ENCODE data around the gene LRP1B.

Gene LRP1B

GRCh38 chr2:140835079-140835478 lies 1295.7 kb downstream of the LRP1B start:
- H3K9ac ChIP-seq (ENCODE audit: low read length), result no peak overlapping the region
- H4K20me1 ChIP-seq (ENCODE audit: insufficient read depth, low read length), result no peaks in the 10 kb centered on the region
- no peaks in the 10 kb centered on the region for H3K9me3 ChIP-seq (replicated peaks; ENCODE audit: insufficient read depth, low read length)
- no peaks in the 10 kb centered on the region for H3K27me3 ChIP-seq (replicated peaks; ENCODE audit: insufficient read depth, low read length)
- DNase-seq, result no peak
- no peak overlapping the region for H3K4me3 ChIP-seq (ENCODE audit: low read length)
- H3K9me2 ChIP-seq (replicated peaks; ENCODE audit: insufficient read depth, low read length), result no peaks in the 10 kb centered on the region
- no peaks in the 10 kb centered on the region for H3F3A ChIP-seq (ENCODE audit: insufficient read depth, low read length)
- no peaks in the 10 kb centered on the region for H3K79me2 ChIP-seq (ENCODE audit: low read length)
- TF ChIP-seq EZH2phosphoT487 (IDR thresholded peaks at IDR 0.05; ENCODE audit: low read length) (no peak), EZH2 (optimal IDR thresholded peaks at IDR 0.05; ENCODE audit: low read depth, low read length) (no peak), CTCF (IDR thresholded peaks at IDR 0.05; ENCODE audit: low read length) (no peak)
- no peaks in the 10 kb centered on the region for H3K36me3 ChIP-seq (replicated peaks; ENCODE audit: insufficient read depth, low read length)
- H2AFZ ChIP-seq (ENCODE audit: low read length), result no peak overlapping the region
- H3K4me1 ChIP-seq (ENCODE audit: low read length), result no peaks in the 10 kb centered on the region
- H3K27ac ChIP-seq (ENCODE audit: low read length), result no peak overlapping the region
- H3K4me2 ChIP-seq (ENCODE audit: low read depth, low read length), result no peak overlapping the region

- H3K27ac ChIP-seq (ENCODE audit: low read length), result no peak overlapping the region
- no peak overlapping the region for H2AFZ ChIP-seq (ENCODE audit: low read length)
- no peaks in the 10 kb centered on the region for H3F3A ChIP-seq (ENCODE audit: insufficient read depth, low read length)
- no peaks in the 10 kb centered on the region for H3K79me2 ChIP-seq (ENCODE audit: low read length)
- no peaks in the 10 kb centered on the region for H3K9me3 ChIP-seq (replicated peaks; ENCODE audit: insufficient read depth, low read length)
- no peaks in the 10 kb centered on the region for H3K9me2 ChIP-seq (replicated peaks; ENCODE audit: insufficient read depth, low read length)
- no peaks in the 10 kb centered on the region for H4K20me1 ChIP-seq (ENCODE audit: insufficient read depth, low read length)
- no peak overlapping the region for H3K4me3 ChIP-seq (ENCODE audit: low read length)
- no peak for DNase-seq
- H3K4me1 ChIP-seq (ENCODE audit: low read length), result no peaks in the 10 kb centered on the region
- no peaks in the 10 kb centered on the region for H3K27me3 ChIP-seq (replicated peaks; ENCODE audit: insufficient read depth, low read length)
- H3K4me2 ChIP-seq (ENCODE audit: low read depth, low read length), result no peak overlapping the region
- H3K36me3 ChIP-seq (replicated peaks; ENCODE audit: insufficient read depth, low read length), result no peaks in the 10 kb centered on the region
- no peak overlapping the region for H3K9ac ChIP-seq (ENCODE audit: low read length)
- TF ChIP-seq EZH2phosphoT487 (IDR thresholded peaks at IDR 0.05; ENCODE audit: low read length), result no peak
- TF ChIP-seq EZH2 (optimal IDR thresholded peaks at IDR 0.05; ENCODE audit: low read depth, low read length), result no peak
- no peak for TF ChIP-seq CTCF (IDR thresholded peaks at IDR 0.05; ENCODE audit: low read length)
These were observed 1316.7 kb downstream of the LRP1B start for GRCh38 chr2:140814141-140814540.

DNA sequence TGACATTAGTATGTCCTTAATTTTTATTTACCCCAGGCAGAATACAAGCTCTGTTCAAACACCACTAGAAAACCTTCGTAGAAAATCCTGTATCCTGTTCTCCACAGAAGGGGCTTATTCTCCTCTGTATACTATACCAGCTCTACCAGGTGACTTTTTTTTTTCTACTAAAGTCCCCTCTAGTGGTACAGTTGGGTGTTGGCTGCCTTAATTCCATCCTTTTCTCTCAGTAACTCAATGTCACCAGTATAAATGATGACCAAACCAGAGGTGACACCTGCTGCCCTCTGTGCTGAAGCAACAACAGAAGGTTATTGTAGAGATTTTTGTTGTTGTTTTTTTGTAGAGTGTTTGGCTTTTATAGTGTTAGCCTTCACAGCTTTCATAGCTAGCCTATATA lies 1322.0 kb downstream of the LRP1B start:
- Histone ChIP-seq H3K79me2 (ENCODE audit: low read length) (no peaks in the 10 kb centered on the region), H3K4me2 (ENCODE audit: low read depth, low read length) (no peak overlapping the region), H3F3A (ENCODE audit: insufficient read depth, low read length) (no peaks in the 10 kb centered on the region), H3K9ac (ENCODE audit: low read length) (no peak overlapping the region), H4K20me1 (ENCODE audit: insufficient read depth, low read length) (no peaks in the 10 kb centered on the region), H3K9me2 (replicated peaks; ENCODE audit: insufficient read depth, low read length) (no peaks in the 10 kb centered on the region), H2AFZ (ENCODE audit: low read length) (no peak overlapping the region), H3K36me3 (replicated peaks; ENCODE audit: insufficient read depth, low read length) (no peaks in the 10 kb centered on the region), H3K4me1 (ENCODE audit: low read length) (no peaks in the 10 kb centered on the region), H3K9me3 (replicated peaks; ENCODE audit: insufficient read depth, low read length) (no peaks in the 10 kb centered on the region), H3K27ac (ENCODE audit: low read length) (no peak overlapping the region), H3K27me3 (replicated peaks; ENCODE audit: insufficient read depth, low read length) (no peaks in the 10 kb centered on the region), H3K4me3 (ENCODE audit: low read length) (no peak overlapping the region)
- TF ChIP-seq CTCF (IDR thresholded peaks at IDR 0.05; ENCODE audit: low read length) (peak; percentile 60), EZH2 (optimal IDR thresholded peaks at IDR 0.05; ENCODE audit: low read depth, low read length) (no peak)
- peak; percentile 69 for DNase-seq
